HepG2 (cell line): ENCODE measurements around the gene MTURN. TPM values are rescaled to one million over a fixed set of nuclear protein-coding genes. Genes with fewer than 3 reads are reported as not detected.

ENCODE experiments used
- ATAC-seq: fragments of 200-7000 bp; cut with Tn5 transposase; 3 replicates; pipeline ENCODE4 v1.9.1; 2020; ENCODE audit warnings: mild to moderate bottlenecking, moderate library complexity
- BruUV-seq: library from RNA; stranded (reverse); fragments of 400-500 nt; replicated peaks from 2 replicates; lab custom pipeline; 2021; lab: Mats Ljungman, UMichigan
- CTCF ChIA-PET: fragments of 300-600 bp; formaldehyde crosslinking; extraction: SDS; loops from one replicate; lab custom pipeline; 2021; ENCODE audit warnings: low total read pairs, inconsistent platforms, low intra/inter-chr PET ratio; lab: Yijun Ruan, JAX
- POLR2A ChIA-PET: fragments of 350-600 bp; sonication (Branson Sonifier 250); formaldehyde crosslinking; loops from one replicate; lab custom pipeline; 2020; ENCODE audit warnings: antibody characterized with exemption, inconsistent platforms; lab: Yijun Ruan, JAX
- DNase-seq: peaks from one replicate; pipeline ENCODE4 v3.0.0-alpha.2; 2015; ENCODE audit warnings: low spot score
- FAIRE-seq: peaks from 3 replicates; lab custom pipeline; 2011; peaks lifted over from hg19 to GRCh38; lab: Jason Lieb, UNC
- H2AFZ ChIP-seq: one replicate; pipeline ENCODE4 v1.6.1; 2011; ENCODE audit warnings: low read length, inconsistent platforms
- H3K27ac ChIP-seq: fragments of 300-600 bp; 3 replicates; pipeline ENCODE4 v1.8.0; 2011; ENCODE audit warnings: mixed run types, mild to moderate bottlenecking, mixed read lengths, low read length, inconsistent platforms; ENCODE audit not compliant: insufficient read depth; ENCODE audit errors: extremely low read length
- H3K27me3 ChIP-seq, 2 experiments: fragments of 200-600 bp in 1 of 2; 2 replicates in 1 of 2; 3 replicates in 1 of 2; pipeline versions ENCODE4 v1.6.0 to v1.8.0; 2011; ENCODE audit warnings: low read length in 2 of 2, mild to moderate bottlenecking in 2 of 2, moderate library complexity in 2 of 2, inconsistent platforms in 1 of 2; ENCODE audit not compliant: insufficient read depth in 2 of 2, control insufficient read depth in 1 of 2
- H3K36me3 ChIP-seq, 2 experiments: fragments of 200-600 bp in 1 of 2; replicated peaks in 1 of 2; 2 replicates in 1 of 2; 3 replicates in 1 of 2; pipeline versions ENCODE4 v1.5.1 to v1.8.0; 2011; ENCODE audit warnings: low read length in 2 of 2, inconsistent platforms in 1 of 2; ENCODE audit not compliant: insufficient read depth in 2 of 2, control insufficient read depth in 1 of 2
- H3K4me1 ChIP-seq: 2 replicates; pipeline ENCODE4 v1.5.1; 2012; ENCODE audit warnings: low read length, inconsistent platforms; ENCODE audit not compliant: insufficient read depth
- H3K4me2 ChIP-seq: 2 replicates; pipeline ENCODE4 v1.6.0; 2011; ENCODE audit warnings: low read depth, low read length, inconsistent platforms
- H3K4me3 ChIP-seq, 3 experiments: fragments of 200-600 bp in 1 of 3; sonication (generic), shearing (Covaris generic) in 1 of 3; replicated peaks in 1 of 3; 2 replicates each; pipeline ENCODE4 v1.5.1; 2011 to 2016; ENCODE audit warnings: low read length in 3 of 3, inconsistent platforms in 2 of 3, low read depth in 2 of 3, mild to moderate bottlenecking in 2 of 3, control low read depth in 1 of 3, mixed read lengths in 1 of 3; ENCODE audit not compliant: insufficient read depth in 1 of 3
- H3K79me2 ChIP-seq: one replicate; pipeline ENCODE4 v1.6.1; 2011; ENCODE audit warnings: low read length, inconsistent platforms; ENCODE audit not compliant: insufficient read depth
- H3K9ac ChIP-seq: 2 replicates; pipeline ENCODE4 v1.6.0; 2011; ENCODE audit warnings: mild to moderate bottlenecking, low read depth, low read length, inconsistent platforms; ENCODE audit not compliant: insufficient read depth
- H3K9me3 ChIP-seq: 2 replicates; pipeline ENCODE4 v1.5.1; 2012; ENCODE audit warnings: mild to moderate bottlenecking, low read length
- H4K20me1 ChIP-seq: 2 replicates; pipeline ENCODE4 v1.6.0; 2011; ENCODE audit warnings: inconsistent platforms, mild to moderate bottlenecking, low read length, moderate library complexity; ENCODE audit not compliant: insufficient read depth
- AKAP8 ChIP-seq: sonication (generic); formaldehyde crosslinking; IDR thresholded peaks from 2 replicates; pipeline ENCODE4 v1.5.1; 2020; ENCODE audit warnings: mild to moderate bottlenecking, missing genetic modification reagents
- CC2D1A ChIP-seq: sonication (generic); formaldehyde crosslinking; IDR thresholded peaks from 2 replicates; pipeline ENCODE4 v1.8.1; 2023; ENCODE audit warnings: mild to moderate bottlenecking, missing genetic modification reagents
- DPF2 ChIP-seq: sonication (generic); formaldehyde crosslinking; IDR thresholded peaks from 2 replicates; pipeline ENCODE4 v1.4.0; 2020; ENCODE audit warnings: mild to moderate bottlenecking, low read depth, missing genetic modification reagents, borderline replicate concordance
- SETDB1 ChIP-seq: sonication (generic); formaldehyde crosslinking; IDR thresholded peaks from 2 replicates; pipeline ENCODE4 v1.5.1; 2020; ENCODE audit warnings: missing genetic modification reagents, mild to moderate bottlenecking, borderline replicate concordance
- SIX1 ChIP-seq: sonication (generic); formaldehyde crosslinking; IDR thresholded peaks from 2 replicates; pipeline ENCODE4 v1.4.0; 2020; ENCODE audit warnings: missing genetic modification reagents, borderline replicate concordance
- YEATS4 ChIP-seq: sonication (generic); formaldehyde crosslinking; IDR thresholded peaks from 2 replicates; pipeline ENCODE4 v1.4.0; 2020; ENCODE audit warnings: missing genetic modification reagents, borderline replicate concordance
- ZKSCAN1 ChIP-seq: fragments of 150-350 bp; IDR thresholded peaks from 2 replicates; pipeline ENCODE4 v1.6.1; 2014; ENCODE audit warnings: low read length
- ZKSCAN8 ChIP-seq: IDR thresholded peaks from 2 replicates; pipeline ENCODE4 v1.6.1; 2016; ENCODE audit warnings: borderline replicate concordance, missing genetic modification reagents, missing compliant biosample characterization
- ZNF598 ChIP-seq: sonication (generic); formaldehyde crosslinking; IDR thresholded peaks from 2 replicates; pipeline ENCODE4 v1.5.1; 2020; ENCODE audit warnings: mild to moderate bottlenecking, missing genetic modification reagents, borderline replicate concordance
- WGBS: methylation state at CpG from one replicate; pipeline ENCODE4 v1.1.6; 2017; ENCODE audit warnings: low lambda C conversion rate; 5-methylcytosine and 5-hydroxymethylcytosine counted together
- in situ Hi-C: cut with HindIII; loops from 2 replicates; pipeline ENCODE4 v1.10.0; 2017; ENCODE audit warnings: low pct_unique_long_range_greater_than_20kb; ENCODE audit not compliant: extremely low pct_ligation_motif_present
- intact Hi-C: fragments of 100-400 bp; cut with micrococcal nuclease; formaldehyde crosslinking; loops from one replicate; pipeline ENCODE4 v1.10.0; 2022; ENCODE audit not compliant: unreplicated experiment
- polyA plus RNA-seq, 8 experiments: library from polyadenylated mRNA; depleted of rRNA in 3 of 8; stranded (reverse) in 7 of 8; unstranded in 1 of 8; fragments of >200 nt; fragmentation: Illumina TruSeq in 4 of 8; extraction: Trizol in 4 of 8; gene quantifications; 2 replicates each; pipeline versions ENCODE4 v1.2.1 to v1.2.3, GENCODE V29; 2011 to 2016; ENCODE audit warnings: low read depth in 4 of 8, missing spikeins in 1 of 8, mixed read lengths in 1 of 8; ENCODE audit not compliant: insufficient read depth in 1 of 8
- total RNA-seq, 5 experiments: library from RNA; depleted of rRNA; stranded (reverse); fragments of >200 nt; fragmentation: Illumina TruSeq; extraction: Trizol; gene quantifications; 2 replicates each; pipeline ENCODE4 v1.2.3, GENCODE V29; 2016; ENCODE audit warnings: low read depth in 1 of 5
- TF ChIP-seq, protein P1 (sequence below): IDR thresholded peaks from 2 replicates; pipeline ENCODE4 v1.6.1; 2018; ENCODE audit warnings: missing genetic modification reagents, mild to moderate bottlenecking, missing compliant biosample characterization
- TF ChIP-seq, protein P2 (sequence below): sonication (generic); formaldehyde crosslinking; IDR thresholded peaks from 2 replicates; pipeline ENCODE4 v1.5.0; 2020; ENCODE audit warnings: missing genetic modification reagents
- TF ChIP-seq, protein P3 (sequence below): sonication (generic); formaldehyde crosslinking; IDR thresholded peaks from 2 replicates; pipeline ENCODE4 v1.4.0; 2020; ENCODE audit warnings: missing genetic modification reagents

The MTURN gene
- total and polyA plus RNA-seq, 2 of the 13 experiments (the other 11 are each of a cell fraction or from before 2014, with no cell fraction given), result 5.7 to 7.2 TPM

DNA sequence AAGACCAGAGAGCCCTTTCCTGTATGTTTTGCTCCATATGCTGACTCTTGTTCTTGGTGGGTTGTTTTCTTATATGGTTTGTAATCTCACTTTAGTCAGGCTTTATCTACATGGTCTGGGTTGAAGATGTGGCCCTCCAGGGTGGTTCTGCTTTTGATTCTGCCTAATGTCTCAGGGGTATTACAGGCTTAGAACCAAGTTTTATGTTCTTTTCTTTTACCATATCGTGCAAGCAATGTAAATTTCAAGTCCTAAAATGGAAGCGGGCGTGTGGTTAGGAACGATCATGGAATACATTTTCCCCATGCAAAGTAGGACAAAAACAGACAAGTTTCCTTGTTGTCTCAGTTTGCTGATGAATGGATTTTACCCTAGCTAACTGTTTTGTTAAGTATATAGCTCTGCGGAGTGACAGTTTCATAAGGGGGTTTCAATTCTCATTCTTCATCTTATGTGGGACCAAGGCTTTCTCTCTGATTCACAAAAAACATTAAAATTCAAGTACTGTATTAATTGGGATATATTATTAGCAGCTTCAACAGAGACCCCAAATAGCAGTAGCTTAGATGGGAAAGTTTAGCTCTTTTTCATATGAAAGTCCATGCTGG, 58.7 kb downstream of the MTURN start:
- Histone ChIP-seq H3K27ac (no peak overlapping the region), H3K79me2 (no peaks in the 10 kb centered on the region), H3K36me3 (no peaks in the 10 kb centered on the region), H3K4me3 (no peak overlapping the region), H3K9ac (no peak overlapping the region), H3K9me3 (peaks cover 35% of the 10 kb centered on the region), H3K27me3 (peaks cover 0 to 5% of the 10 kb centered on the region in 2 experiments; a peak in 1 of 5 replicates), H3K4me2 (no peak overlapping the region), H4K20me1 (no peaks in the 10 kb centered on the region), H2AFZ (no peak overlapping the region), H3K4me1 (peaks cover 10% of the 10 kb centered on the region)
- POLR2A ChIA-PET, result no interaction called here
- DNase-seq, result no peak
- BruUV-seq, result no TSS peak
- CTCF ChIA-PET, result no interaction called here
- in situ Hi-C loops (no loop called here), intact Hi-C loops (no loop called here)
- ATAC-seq, result no peak
- no peak for FAIRE-seq
- WGBS, result 60% methylated on average over 5 of the region's 5 CpGs
- TF ChIP-seq, protein P1, sequence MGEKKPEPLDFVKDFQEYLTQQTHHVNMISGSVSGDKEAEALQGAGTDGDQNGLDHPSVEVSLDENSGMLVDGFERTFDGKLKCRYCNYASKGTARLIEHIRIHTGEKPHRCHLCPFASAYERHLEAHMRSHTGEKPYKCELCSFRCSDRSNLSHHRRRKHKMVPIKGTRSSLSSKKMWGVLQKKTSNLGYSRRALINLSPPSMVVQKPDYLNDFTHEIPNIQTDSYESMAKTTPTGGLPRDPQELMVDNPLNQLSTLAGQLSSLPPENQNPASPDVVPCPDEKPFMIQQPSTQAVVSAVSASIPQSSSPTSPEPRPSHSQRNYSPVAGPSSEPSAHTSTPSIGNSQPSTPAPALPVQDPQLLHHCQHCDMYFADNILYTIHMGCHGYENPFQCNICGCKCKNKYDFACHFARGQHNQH, result no peak
- no peak for TF ChIP-seq ZKSCAN8
- no peak for TF ChIP-seq SIX1

DNA sequence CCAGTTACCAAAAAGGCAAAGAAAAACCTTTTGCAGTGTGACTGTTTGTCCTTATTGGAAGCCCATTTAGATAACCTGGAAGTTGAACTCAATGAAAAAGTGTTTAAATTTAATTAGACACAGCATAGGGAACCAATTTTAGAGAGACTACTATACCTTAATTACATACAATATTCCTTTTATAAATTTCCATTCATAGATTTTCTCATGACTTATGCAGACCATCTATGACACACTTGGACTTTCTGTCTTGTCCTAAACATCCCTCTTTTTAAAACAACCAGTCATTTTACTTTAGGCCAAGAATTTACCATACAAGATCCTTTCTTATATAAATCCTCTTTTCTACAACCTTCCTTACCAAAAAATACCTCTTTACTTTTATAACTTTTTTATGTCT, 61.6 kb downstream of the MTURN start:
- Histone ChIP-seq H3K9me3 (peaks cover 35% of the 10 kb centered on the region), H3K9ac (no peak overlapping the region), H3K27ac (no peak overlapping the region), H3K79me2 (no peaks in the 10 kb centered on the region), H2AFZ (no peak overlapping the region), H3K4me2 (no peak overlapping the region), H3K4me3 (no peak overlapping the region), H3K27me3 (peaks cover 0 to 5% of the 10 kb centered on the region in 2 experiments; a peak in 2 of 5 replicates), H3K36me3 (no peaks in the 10 kb centered on the region), H3K4me1 (no peaks in the 10 kb centered on the region), H4K20me1 (no peaks in the 10 kb centered on the region)
- in situ Hi-C loops (no loop called here), intact Hi-C loops (no loop called here)
- DNase-seq, result no peak
- ATAC-seq, result no peak
- POLR2A ChIA-PET, result no interaction called here
- CTCF ChIA-PET, result no interaction called here
- no peak for FAIRE-seq
- no TSS peak for BruUV-seq
- TF ChIP-seq SETDB1, result no peak
- no peak for TF ChIP-seq ZKSCAN1
- TF ChIP-seq YEATS4, result no peak
- no peak for TF ChIP-seq CC2D1A (CRISPR knock-in tag)
- TF ChIP-seq, protein P2, sequence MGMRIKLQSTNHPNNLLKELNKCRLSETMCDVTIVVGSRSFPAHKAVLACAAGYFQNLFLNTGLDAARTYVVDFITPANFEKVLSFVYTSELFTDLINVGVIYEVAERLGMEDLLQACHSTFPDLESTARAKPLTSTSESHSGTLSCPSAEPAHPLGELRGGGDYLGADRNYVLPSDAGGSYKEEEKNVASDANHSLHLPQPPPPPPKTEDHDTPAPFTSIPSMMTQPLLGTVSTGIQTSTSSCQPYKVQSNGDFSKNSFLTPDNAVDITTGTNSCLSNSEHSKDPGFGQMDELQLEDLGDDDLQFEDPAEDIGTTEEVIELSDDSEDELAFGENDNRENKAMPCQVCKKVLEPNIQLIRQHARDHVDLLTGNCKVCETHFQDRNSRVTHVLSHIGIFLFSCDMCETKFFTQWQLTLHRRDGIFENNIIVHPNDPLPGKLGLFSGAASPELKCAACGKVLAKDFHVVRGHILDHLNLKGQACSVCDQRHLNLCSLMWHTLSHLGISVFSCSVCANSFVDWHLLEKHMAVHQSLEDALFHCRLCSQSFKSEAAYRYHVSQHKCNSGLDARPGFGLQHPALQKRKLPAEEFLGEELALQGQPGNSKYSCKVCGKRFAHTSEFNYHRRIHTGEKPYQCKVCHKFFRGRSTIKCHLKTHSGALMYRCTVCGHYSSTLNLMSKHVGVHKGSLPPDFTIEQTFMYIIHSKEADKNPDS, result no peak
- no peak for TF ChIP-seq DPF2
- TF ChIP-seq, protein P3, sequence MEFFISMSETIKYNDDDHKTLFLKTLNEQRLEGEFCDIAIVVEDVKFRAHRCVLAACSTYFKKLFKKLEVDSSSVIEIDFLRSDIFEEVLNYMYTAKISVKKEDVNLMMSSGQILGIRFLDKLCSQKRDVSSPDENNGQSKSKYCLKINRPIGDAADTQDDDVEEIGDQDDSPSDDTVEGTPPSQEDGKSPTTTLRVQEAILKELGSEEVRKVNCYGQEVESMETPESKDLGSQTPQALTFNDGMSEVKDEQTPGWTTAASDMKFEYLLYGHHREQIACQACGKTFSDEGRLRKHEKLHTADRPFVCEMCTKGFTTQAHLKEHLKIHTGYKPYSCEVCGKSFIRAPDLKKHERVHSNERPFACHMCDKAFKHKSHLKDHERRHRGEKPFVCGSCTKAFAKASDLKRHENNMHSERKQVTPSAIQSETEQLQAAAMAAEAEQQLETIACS (CRISPR knock-in tag), result no peak
- no peak for TF ChIP-seq ZNF598
- no peak for TF ChIP-seq AKAP8
